GM18873 (cell line): Measurements from ENCODE around the gene WNT9A.

Source experiments
- ATAC-seq: cut with Tn5 transposase; IDR thresholded peaks from one replicate; pipeline ENCODE4 v1.9.1; 2021; ENCODE audit warnings: mild to moderate bottlenecking, moderate library complexity, moderate number of reproducible peaks; ENCODE audit not compliant: unreplicated experiment, low FRiP score

WNT9A gene

DNA sequence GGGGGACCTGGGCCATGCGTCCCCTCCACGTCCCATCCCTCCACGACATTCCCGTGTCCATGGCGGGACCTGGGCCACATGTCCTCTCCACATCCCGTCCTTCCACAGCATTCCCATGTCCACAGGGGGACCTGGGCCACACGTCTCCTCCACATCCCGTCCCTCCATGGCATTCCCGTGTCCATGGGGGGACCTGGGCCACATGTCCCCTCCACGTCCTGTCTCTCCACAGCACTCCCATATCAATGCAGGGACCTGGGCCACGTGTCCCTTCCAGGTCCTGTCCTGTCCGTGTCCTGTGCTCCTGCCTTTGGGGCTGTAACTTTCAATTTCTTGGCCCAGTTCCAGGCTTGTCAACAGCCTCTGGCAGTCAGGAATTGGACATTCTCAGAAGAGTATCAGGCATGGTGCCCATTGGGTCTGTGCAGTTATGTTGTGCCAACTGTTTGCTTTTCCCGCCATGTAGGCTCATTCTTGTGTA, 47.1 kb downstream of the WNT9A start:
- ATAC-seq = no peak

DNA sequence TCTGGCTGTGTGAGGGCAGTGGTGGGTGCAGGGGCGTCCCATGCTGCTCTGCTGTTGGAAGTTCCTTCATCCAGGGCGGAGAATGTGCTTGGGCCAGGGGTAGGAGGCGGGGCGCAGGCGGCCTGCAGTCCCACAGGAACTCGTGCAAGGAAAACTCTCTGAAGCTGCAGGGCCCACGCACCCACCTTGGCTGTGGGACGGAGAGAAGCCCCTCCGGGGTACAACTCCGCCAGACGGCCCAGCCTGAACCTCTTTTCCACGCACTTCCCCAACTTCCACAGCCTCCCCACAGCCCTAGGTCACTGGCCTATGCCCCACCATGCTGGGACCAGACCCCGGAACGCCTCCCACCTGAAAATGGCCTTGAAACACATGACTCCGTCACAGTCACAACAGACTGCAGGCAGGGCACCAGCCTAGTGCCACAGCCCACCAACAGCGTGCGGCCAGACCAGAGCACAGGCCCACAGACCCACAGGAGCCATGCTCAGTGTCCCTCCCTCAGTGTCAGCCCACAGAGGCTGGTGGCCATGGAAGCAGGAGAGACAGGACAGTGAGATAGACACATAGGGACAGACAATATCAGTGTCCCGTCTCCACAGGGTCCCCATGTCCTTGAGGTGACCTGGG, 47.8 kb downstream of the WNT9A start:
- no peak for ATAC-seq

DNA sequence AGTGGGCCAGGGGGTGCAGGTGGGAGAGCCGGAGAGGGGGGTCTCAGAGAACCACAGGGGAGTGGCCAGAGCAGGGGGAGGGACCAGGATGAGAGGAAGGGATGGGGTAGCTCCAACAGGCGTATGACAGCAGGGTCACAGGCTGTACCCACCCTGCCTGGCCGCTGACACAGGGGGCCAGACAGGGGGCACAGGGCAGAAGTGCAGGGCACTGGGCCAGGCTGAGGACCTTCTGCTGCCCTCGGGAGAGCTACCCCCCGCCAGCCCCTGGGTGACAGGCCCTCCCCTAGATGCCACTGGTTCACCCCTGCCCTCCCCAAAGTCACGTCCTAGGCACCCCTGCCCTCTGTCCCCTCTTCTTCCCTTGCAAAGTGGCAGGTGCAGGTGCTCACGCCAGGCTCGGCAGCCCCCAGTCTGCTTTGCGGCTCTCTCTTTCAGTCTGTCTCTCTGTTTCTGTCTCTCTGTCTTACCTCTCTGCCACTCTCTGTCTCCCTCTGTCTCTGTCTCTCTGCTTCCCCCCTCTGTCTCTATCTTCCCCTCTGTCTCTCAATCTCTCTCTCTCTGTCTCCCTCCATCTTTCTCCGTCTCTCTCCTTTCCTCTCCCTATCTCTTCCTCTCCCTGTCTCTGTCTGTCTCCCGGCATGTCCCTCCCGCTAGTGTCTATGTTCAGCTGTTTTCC, 48.5 kb downstream of the WNT9A start:
- ATAC-seq = no peak

- ATAC-seq = no peak
These were observed 49.1 kb downstream of the WNT9A start for GRCh38 chr1:227898502-227899140.

- ATAC-seq = no peak
These were observed 49.9 kb downstream of the WNT9A start for GRCh38 chr1:227897704-227898438.

DNA sequence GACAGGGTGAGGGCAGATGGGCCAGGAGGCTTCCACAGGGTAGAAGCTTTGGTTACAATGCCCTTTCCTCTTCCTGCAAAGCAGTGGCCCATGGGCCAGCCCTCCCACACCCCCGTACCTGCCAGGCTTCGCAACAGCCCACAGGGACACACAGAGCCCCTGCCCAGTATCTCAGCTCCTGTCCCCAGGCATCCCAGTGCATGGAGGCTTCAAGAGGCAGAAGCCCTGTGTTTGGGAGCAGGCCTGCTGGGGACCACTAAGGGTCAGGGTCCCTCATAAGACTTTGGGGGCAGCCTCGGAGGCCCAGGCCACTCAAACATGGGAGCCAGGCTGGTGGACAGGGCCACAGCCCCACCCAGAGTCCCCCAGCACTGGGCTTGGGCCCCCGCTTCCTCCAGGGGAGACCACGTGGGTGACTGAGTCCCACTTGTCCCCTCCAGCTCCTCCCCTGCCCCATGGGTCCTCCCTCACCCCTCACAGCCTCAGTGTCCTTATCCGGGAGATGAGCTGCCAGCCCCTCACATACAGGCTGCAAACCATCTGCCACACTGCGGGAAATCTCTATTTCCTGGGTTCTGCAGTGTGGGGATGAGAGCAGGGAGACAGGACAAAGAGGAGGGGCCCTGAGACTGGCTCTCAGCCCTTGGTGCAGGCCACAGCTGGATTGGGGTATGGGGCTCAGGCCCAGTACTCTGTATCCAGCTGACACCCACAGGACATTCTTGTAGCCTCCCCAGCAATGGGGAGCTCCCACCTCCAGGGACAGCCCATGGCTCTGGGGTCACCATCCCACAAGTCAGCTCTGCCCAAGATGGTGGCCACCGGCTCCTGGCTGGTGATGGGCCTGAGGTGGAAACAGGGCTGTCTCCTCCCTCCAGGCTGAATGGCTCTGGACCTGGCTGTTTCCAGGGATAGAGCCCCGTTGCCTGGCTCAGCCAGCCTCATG, 50.7 kb downstream of the WNT9A start:
- no peak for ATAC-seq

GRCh38 chr1:227895828-227896685, 51.7 kb downstream of the WNT9A start:
- no peak for ATAC-seq

DNA sequence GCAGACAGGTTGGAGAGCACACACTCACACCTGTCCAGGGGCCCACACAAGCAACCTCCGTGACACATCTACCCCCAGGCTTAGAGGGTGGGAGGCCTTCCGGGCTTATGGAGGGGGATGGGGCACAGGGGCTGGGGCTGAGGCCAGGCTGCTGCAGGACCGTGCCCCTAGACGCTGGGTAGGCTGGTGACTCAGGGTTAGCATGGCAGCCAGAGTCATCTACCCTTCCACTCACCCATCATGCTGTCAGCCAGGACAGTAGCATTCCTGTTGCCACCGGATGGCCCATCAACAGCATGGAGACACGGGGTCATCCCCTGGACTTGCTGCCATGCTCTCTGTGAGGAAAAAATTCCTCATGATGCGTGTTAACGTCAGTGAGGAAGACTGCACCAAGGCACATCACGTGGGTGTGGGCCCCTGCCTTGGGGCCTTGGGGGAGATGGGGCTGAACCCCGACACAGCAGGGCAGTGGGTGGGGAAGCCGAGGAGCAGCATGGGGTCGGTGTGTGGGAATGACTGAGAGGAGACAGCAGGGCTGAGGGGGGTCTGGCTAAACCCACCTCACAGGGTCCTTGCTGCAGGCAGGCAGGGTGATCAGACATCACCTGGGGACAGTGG, 52.8 kb downstream of the WNT9A start:
- no peak for ATAC-seq

DNA sequence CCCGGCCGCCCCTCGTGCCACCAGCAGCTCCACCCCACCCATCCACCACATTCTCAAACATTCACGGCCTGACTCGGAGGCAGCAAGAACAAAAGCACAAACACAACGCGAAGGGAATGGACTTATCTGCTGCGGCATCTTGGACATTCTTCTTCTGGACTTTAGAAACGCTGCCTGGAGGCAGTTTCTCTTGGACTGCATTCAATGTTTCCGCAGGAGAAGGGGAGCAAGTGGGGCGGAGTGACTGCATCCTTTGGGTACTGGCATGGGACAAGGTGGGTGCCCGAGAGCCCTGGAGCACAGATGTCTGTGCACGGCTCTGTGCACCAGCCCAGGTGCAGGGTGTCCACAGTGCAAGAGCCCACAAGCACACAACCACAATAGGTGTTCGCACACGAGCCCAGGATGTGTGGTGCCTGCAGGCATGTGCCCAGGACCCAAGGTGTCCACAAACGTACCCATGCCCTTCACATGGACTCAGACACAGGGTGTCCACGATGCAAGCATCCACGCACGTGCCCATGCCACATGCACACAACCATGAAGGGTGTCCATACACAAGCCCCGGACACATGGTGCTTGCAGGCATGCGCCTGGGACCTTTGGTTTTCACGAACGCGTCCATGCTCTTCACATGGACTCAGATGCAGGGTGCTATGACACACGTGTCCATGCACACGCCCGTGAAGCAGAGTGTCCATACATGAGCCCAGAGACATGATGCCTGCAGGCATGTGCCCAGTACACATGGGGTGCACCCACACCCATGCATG, 53.6 kb downstream of the WNT9A start:
- ATAC-seq = no peak

DNA sequence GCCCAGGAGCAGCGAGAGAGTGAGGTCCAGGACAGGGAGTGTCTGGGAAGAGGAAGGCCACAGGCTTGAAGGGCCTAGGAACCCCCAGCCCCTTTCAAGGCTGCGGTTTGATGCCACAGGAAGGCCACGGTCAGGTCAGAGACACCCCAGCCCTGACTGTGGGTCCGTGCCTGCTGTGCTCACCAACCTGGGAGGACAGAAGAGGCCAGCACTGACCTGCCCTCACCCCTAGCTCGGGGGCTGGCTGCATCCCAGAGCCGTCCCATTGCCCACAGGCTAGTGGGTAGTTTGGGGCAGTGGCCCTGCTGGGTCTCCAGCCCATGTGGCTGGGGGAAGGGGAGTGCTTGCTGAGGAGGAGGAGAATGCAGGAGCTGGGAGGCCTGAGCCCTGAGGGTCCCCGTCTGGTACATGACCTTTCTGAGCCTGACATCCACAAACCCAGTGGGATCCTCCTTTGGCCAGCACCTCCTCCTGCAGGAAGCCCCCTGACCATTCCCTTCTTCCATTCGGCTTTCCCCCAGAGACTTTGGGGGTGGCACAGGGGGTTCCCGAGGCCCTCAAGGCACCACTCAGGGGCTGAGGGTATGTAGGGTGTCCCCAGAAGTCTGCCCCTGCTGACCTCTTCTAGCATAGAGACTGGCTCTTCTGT, 54.3 kb downstream of the WNT9A start:
- no peak for ATAC-seq

DNA sequence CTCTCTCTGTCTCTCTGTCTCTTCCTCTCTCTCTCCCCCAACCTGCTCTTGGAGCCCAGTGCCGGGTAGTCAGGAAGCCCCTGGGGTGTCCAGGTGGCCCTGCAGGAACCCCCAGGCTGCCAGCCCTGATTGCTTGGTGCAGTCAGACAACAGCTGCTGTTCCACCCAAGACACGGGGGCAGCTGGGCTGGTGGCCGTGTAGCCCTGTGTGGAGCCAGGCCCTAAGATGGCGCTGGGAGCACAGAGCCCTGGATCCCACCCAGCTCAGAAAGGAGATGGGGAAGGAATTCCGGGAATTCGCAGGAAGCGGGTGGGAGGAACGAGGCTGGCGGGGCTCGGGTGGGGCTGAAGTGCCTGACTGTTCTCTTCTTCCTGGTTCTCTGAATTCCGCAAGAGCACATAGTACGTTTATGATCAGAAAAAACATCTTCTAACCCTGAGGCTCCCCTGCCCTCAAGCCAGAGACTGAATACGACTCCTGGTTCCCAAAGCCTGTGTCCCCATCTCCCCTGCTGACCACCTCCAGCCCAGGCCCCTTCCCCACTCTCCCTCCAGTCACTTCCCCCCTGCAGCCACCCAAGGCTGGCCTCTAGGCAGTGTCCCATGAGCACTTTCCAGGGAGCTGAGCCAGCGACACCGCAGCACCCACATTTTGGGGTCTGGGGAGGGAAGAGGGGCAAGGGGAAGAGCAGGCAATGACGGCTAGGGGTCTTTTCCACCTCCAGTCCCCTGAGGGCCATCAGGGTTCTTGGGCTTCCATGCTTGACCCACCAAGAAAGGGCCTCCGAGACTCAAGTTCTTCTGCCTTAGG, 55.0 kb downstream of the WNT9A start:
- no peak for ATAC-seq

DNA sequence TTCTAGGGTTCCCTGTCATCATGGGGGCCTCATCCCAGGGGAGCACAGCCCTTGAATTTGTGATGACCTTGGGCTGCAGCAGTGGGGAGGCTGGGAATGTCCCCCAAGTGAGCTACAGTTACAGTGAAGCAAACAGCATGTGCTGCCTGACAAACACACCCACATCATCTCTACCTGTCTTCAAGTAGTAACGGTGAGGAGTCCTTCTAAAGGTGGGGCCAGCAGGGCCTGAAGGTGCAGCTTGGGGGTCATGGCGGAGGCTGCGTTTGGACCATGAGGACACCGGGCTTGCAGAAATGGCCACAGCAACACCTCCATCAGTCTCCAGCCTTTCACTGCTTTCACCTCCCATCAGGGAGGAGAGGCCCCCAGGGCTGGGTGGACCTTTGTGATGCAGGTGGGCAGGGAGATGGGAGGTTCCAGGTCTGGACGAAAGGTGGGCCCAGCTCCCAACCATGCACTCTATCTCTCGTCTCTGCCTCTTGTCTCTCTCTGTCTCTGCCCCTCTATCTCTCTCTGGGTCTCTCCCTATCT, 55.7 kb downstream of the WNT9A start:
- no peak for ATAC-seq

DNA sequence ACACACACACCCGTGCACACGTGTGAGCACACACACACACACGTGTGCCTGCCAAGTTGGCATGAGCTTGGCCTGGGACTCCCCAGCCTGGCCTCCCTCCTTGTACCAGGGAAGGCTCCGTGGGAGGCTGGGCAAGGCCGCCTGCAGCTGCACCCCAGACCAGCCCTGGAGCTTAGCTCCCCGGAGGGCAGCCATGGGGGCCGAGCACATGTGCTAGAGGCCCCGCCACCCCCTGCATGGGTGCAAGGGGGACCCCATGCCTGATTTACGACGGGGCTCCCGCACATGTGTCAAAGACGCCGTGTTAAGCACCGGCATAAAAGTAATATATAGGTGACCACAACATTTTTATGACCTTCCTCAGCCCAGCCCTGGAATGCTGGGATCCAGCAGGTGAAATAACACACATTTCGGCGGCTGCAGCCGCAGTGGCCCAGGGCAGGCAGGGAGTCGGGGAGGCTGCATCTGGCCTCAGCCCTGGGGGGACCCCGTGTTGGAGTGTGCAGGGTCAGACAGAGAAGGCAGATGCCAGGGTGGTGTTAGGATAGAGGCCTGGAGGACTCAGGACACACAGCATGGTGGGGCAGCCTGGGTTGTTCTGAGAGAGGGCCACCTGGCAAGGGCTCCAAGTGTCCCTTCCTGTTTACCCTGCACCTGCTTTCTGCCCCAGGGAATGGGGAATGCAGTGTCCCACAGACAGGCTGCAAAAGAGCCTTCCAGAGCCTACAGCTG, 56.3 kb downstream of the WNT9A start:
- no peak for ATAC-seq

DNA sequence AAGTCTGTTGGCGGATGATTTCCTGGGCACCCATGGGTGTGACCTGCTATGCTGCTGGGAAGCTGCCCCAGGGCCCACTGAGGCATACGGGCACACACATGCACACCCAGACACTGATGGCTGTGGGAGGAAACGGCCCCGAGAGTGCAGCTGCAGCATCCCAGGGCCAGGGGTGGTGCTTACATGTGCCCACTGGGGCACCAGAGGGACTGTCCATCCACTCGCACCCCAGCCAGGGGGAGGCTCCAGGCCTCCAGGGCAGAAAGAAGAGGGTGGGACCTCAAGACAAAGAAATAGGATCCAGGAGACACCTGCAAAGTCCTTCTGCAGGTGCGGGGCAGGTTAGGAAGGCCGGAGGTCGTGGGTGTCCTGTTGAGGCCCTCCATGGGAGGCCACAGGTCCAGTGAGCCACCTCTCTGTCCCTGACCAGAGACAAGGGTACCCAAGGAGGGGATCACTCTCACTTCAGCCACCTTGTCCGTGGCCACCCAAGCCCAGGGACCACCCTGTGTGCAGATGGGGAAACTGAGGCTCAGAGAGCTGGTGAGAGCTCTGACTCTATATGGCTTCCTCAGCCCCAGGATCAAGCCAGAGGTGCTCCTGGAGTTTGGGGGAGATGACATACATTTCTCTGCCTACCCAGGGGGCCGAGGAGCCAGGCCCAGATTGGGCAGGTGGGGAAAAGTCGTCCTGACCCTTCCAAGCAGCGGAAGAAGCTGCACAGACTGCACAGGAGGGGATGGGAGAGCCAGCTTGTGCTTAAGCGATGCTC, 57.1 kb downstream of the WNT9A start:
- ATAC-seq = no peak

DNA sequence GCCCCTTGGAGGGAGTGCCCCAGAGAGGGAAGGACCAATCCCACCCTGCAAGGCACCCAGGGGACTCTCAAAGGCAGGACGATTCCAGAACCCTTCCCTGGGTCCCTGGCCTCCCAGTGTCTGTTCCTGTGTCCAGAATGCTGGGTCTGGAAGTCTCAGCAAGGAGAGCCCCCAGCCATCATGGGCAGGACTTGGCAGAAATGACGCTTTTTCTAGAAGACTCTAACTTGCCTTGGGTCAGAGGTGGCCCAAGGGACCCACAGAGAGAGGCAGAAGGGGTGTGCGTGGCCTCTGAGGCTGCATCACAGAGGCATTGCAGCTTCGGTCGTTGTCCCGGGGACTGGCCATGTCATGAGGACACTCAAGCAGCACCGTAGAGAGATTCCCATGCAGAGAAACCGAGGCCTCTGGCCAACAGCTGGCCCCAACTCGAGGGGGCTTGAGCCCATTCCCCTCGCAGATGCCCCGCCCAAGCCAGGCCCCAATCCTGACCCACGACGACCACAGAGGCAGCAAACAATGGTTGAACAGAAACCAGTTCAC, 57.8 kb downstream of the WNT9A start:
- no peak for ATAC-seq
